ENCODE results near the gene AGAP6.
"Not testable (repeated sequence)": the region's sequence is repeated elsewhere in the genome, so short reads cannot be mapped to it uniquely, and the experiment has no call there.

DNA sequence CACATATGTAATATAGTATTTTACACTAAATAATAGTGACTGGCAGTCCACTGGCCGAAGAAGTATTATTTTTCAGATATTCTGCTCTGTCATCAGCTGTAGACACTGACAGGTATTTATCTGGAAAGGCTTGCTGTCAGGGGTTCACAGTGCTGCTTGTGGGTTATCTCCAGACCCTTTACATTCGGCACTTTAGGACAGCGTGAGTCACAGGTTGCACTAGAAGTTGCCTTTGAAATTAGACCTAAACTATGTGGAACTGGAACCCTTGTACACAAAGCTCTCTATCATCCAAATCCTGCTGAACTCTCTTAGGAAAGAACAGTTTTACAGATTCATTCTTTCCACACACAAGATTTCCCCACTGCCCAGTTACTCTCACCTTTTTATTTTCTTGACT, 16.1 kb upstream of the AGAP6 start:
- TF ChIP-seq, protein P1, sequence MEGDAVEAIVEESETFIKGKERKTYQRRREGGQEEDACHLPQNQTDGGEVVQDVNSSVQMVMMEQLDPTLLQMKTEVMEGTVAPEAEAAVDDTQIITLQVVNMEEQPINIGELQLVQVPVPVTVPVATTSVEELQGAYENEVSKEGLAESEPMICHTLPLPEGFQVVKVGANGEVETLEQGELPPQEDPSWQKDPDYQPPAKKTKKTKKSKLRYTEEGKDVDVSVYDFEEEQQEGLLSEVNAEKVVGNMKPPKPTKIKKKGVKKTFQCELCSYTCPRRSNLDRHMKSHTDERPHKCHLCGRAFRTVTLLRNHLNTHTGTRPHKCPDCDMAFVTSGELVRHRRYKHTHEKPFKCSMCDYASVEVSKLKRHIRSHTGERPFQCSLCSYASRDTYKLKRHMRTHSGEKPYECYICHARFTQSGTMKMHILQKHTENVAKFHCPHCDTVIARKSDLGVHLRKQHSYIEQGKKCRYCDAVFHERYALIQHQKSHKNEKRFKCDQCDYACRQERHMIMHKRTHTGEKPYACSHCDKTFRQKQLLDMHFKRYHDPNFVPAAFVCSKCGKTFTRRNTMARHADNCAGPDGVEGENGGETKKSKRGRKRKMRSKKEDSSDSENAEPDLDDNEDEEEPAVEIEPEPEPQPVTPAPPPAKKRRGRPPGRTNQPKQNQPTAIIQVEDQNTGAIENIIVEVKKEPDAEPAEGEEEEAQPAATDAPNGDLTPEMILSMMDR (IDR thresholded peaks at IDR 0.05; ENCODE audit: low read length): not testable (repeated sequence)
- TF ChIP-seq EZH2 (IDR thresholded peaks at IDR 0.05; ENCODE audit: borderline replicate concordance, low read length): not testable (repeated sequence)

All from OCI-LY1 (cell line).